Type B pancreatic cell (in vitro differentiated cells): Measurements from ENCODE around the gene USP2. TPM values are rescaled to one million over a fixed set of nuclear protein-coding genes. Genes with fewer than 3 reads are reported as not detected.
A peak's percentile ranks its signal among the peaks of the same experiment; 100 is the strongest.
"Not testable (repeated sequence)": the region's sequence is repeated elsewhere in the genome, so short reads cannot be mapped to it uniquely, and the experiment has no call there.

Experiments
- DNase-seq: peaks from one replicate; pipeline ENCODE4 v3.0.0; 2021; ENCODE audit warnings: mixed read lengths; ENCODE audit not compliant: unreplicated experiment; ENCODE audit errors: extremely low spot score
- H3K27ac Mint-ChIP-seq: 2 replicates; pipeline ENCODE4 v1.8.0; 2021; ENCODE audit warnings: mild to moderate bottlenecking, mixed read lengths
- H3K27me3 Mint-ChIP-seq: 2 replicates; pipeline ENCODE4 v1.8.0; 2021; ENCODE audit warnings: mixed read lengths
- H3K36me3 Mint-ChIP-seq: 2 replicates; pipeline ENCODE4 v1.8.0; 2021; ENCODE audit warnings: mixed read lengths
- H3K4me1 Mint-ChIP-seq: one replicate; pipeline ENCODE4 v1.8.0; 2021; ENCODE audit warnings: mixed read lengths; ENCODE audit not compliant: unreplicated experiment
- H3K4me3 Mint-ChIP-seq: 2 replicates; pipeline ENCODE4 v1.8.0; 2021; ENCODE audit warnings: mild to moderate bottlenecking, mixed read lengths
- H3K9me3 Mint-ChIP-seq: 2 replicates; pipeline ENCODE4 v1.8.0; 2021; ENCODE audit warnings: mixed read lengths
- total RNA-seq: library from RNA; stranded (reverse); gene quantifications from 2 replicates; pipeline ENCODE4 v1.2.1, GENCODE V29; 2021; ENCODE audit warnings: low replicate concordance
- TF ChIP-seq, protein P1 (sequence below): fragments of 200-600 bp; sonication (generic); conservative IDR thresholded peaks from 2 replicates; pipeline ENCODE4 v1.5.0; 2021; ENCODE audit warnings: antibody characterized with exemption, mild to moderate bottlenecking

The USP2 gene
- total RNA-seq, 1 donor from 2014 or later, result 8.2 TPM

DNA sequence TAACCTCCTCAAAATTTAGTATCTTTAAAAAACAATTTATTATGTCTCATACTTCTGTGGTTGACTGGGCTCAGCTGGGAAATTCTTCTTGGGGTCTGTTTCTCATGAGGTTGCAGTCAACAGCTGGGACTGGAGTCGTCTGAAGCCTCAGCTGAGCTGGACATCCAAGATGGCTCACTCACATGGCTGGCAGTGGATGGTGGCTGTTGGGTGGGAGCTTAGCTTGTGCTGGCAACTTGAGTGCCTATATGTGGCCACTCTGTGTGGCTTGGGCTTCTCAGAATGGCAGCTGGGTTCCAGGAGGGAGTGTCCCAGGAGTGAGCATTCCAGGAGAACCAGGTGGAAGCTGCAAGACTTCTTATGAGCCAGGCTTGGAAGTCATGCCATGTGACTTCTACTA, 28.2 kb upstream of the USP2 start:
- Mint-ChIP-seq H3K36me3 (no peaks in the 10 kb centered on the region), H3K27me3 (no peaks in the 10 kb centered on the region), H3K4me3 (no peak overlapping the region), H3K4me1 (no peaks in the 10 kb centered on the region), H3K27ac (no peak overlapping the region), H3K9me3 (peaks cover 4% of the 10 kb centered on the region)
- no peak for DNase-seq
- TF ChIP-seq, protein P1, sequence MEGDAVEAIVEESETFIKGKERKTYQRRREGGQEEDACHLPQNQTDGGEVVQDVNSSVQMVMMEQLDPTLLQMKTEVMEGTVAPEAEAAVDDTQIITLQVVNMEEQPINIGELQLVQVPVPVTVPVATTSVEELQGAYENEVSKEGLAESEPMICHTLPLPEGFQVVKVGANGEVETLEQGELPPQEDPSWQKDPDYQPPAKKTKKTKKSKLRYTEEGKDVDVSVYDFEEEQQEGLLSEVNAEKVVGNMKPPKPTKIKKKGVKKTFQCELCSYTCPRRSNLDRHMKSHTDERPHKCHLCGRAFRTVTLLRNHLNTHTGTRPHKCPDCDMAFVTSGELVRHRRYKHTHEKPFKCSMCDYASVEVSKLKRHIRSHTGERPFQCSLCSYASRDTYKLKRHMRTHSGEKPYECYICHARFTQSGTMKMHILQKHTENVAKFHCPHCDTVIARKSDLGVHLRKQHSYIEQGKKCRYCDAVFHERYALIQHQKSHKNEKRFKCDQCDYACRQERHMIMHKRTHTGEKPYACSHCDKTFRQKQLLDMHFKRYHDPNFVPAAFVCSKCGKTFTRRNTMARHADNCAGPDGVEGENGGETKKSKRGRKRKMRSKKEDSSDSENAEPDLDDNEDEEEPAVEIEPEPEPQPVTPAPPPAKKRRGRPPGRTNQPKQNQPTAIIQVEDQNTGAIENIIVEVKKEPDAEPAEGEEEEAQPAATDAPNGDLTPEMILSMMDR, result no peak

DNA sequence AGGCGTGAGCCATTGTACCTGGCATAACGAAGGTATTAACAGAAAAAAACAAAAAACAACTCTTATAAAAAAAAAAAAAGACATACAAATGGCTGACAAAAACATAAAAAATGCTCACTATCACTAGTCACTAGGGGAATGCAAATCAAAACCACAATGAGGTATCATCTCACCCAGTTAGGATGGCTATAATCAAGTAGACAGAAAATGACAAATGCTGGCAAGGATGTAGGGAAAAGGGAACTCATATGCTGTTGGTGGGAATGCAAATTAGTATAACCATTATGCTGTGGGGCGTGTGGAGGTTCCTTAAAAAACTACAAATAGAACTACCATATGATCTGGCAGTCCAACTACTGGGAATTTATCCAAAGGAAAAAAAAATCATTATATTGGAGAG, 24.5 kb upstream of the USP2 start:
- no peak for DNase-seq
- no peak overlapping the region for H3K27ac Mint-ChIP-seq
- no peaks in the 10 kb centered on the region for H3K4me1 Mint-ChIP-seq
- H3K4me3 Mint-ChIP-seq, result no peak overlapping the region
- no peaks in the 10 kb centered on the region for H3K9me3 Mint-ChIP-seq
- TF ChIP-seq, protein P1, result no peak
- no peaks in the 10 kb centered on the region for H3K27me3 Mint-ChIP-seq
- H3K36me3 Mint-ChIP-seq, result no peaks in the 10 kb centered on the region

DNA sequence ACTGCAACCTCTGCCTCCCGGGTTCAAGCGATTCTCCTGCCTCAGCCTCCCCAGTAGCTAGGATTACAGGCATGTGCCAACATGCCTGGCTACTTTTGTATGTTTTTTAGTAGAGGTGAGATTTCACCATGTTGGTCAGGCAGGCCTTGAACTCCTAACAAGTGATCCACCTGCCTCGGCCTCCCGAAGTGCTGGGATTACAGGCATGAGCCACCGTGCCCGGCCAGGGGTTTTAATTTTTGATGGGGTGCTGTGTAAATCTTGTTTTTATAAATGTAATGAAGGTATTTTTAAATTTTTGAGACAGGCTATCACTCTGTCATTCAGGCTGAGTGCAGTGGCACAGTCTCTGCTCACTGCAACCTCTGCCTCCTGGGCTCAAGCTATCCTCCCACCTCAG, 24.0 kb upstream of the USP2 start:
- not testable (repeated sequence) for H3K4me1 Mint-ChIP-seq, H3K27me3 Mint-ChIP-seq, H3K27ac Mint-ChIP-seq, H3K36me3 Mint-ChIP-seq, H3K9me3 Mint-ChIP-seq, H3K4me3 Mint-ChIP-seq
- peak; percentile 34 for DNase-seq

DNA sequence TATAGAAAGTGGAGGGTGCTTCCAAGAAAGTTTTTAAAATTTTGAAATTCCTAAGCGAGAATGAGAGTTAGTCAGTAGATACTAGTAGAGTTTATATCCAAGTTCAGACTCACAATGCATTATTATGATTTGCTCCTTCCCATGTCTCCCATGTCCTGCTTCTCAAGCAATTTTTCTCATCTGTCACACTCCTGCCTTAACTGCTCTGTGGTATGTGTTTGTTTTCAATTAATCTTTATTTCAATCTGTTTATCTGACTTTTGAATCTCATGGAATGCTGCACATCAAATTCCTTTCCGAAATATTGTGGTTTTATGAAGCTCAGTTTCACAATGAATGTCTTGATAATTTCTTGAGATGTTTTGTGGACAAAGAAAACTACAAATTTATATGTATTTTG, 23.4 kb upstream of the USP2 start:
- Mint-ChIP-seq H3K27ac (no peak overlapping the region), H3K4me1 (no peaks in the 10 kb centered on the region), H3K9me3 (no peaks in the 10 kb centered on the region), H3K27me3 (no peaks in the 10 kb centered on the region), H3K4me3 (no peak overlapping the region), H3K36me3 (no peaks in the 10 kb centered on the region)
- TF ChIP-seq, protein P1, result no peak
- DNase-seq, result no peak

DNA sequence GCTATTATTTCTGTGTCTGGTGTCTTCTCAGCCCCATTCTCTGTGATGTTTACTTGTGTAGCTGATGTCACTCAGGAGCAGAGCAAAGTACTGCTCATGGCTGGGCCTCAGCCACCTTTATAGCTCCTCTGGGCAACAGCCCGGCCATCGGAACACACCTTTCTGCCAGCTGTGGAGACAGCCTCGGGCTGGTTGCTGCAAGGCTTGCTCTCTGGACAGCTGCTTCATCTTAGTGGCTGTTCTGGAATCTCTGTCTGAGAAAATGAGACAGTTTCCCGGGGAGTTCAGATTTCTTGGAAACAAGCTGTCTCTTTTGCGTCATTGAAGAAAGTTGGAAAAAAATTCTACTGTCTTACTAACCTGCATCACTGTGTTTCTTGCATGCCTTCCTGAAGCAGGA, 21.5 kb upstream of the USP2 start:
- Mint-ChIP-seq H3K9me3 (peaks cover 9% of the 10 kb centered on the region), H3K27ac (no peak overlapping the region), H3K27me3 (no peaks in the 10 kb centered on the region), H3K4me3 (no peak overlapping the region), H3K4me1 (no peaks in the 10 kb centered on the region), H3K36me3 (no peaks in the 10 kb centered on the region)
- DNase-seq, result no peak
- TF ChIP-seq, protein P1, result no peak

DNA sequence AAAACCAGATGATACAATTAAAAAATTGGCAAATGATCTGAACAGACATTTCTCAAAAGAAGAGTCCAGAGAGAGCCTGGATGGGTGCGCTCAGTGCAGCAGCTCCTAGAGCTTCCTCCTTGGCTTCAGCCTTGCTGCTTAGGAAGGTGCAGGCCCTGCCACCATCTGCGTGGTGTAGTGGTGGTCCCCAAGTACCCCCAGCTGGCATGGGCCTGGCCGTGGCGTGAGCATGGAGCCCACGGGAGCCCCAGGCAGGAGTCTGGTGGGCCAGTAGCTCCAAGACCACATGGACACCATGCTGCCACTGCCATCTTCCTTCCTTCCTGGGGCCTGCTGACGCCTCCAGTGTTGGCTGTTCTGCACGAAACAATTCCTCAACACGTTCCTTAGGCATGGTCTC, 21.0 kb upstream of the USP2 start:
- DNase-seq, result no peak
- H3K9me3 Mint-ChIP-seq, result peaks cover 9% of the 10 kb centered on the region
- no peak overlapping the region for H3K27ac Mint-ChIP-seq
- no peak overlapping the region for H3K4me3 Mint-ChIP-seq
- TF ChIP-seq, protein P1, result no peak
- H3K36me3 Mint-ChIP-seq, result no peaks in the 10 kb centered on the region
- H3K4me1 Mint-ChIP-seq, result no peaks in the 10 kb centered on the region
- H3K27me3 Mint-ChIP-seq, result no peaks in the 10 kb centered on the region
